HG03045 (cell line): ENCODE measurements around the gene TCIRG1.
"Not testable (repeated sequence)": the region's sequence is repeated elsewhere in the genome, so short reads cannot be mapped to it uniquely, and the experiment has no call there.

Experiments used
- ATAC-seq: cut with Tn5 transposase; IDR thresholded peaks from one replicate; pipeline ENCODE4 v1.9.1; 2021; ENCODE audit warnings: mild to moderate bottlenecking, moderate library complexity; ENCODE audit not compliant: unreplicated experiment

TCIRG1 gene

DNA sequence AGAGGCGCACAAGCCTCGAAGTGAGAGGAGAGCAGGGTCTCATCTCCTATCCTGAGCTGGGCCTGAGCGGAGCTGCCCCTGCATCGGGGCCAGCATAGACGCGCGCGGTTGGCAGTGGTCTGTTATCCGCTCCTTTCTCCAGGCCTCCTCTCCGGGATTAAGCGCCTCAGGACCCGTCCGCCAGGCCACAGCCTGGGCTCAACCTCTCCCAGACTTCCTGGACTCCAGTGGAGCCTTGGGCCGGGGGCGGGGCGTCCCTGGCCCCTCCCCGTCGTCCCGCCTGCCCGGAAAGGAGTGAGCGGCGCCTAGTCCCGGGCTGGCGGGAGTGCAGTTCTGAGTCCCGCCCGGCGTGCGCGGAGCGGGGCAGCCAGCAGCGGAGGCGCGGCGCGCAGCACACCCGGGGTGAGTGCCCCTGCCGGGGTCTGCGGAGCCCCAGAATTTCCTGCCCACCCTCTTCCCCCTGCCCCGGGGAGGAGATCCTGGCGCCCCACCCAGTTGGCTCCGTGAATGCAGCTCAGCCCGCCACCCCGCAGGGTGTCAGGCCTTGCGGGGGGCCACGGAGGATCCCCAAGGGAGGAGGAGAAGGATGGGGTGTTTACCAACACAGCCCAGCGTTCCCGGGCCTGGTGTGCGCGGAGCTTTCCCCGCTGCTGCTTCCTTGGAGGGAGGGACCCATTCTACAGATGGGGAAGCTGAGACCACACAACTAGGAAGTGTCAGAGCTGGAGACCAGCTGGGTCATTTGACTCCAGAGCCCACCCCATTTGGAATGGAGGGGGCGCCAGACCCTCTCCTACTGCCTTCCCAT lies at the start of gene TCIRG1:
TCIRG1 (plus strand) TSS at position 308 of the 808 bp plus-strand sequence. CDS start 2,247 bp downstream, outside the sequence.
- ATAC-seq, result peak; percentile 48

- ATAC-seq, result not testable (repeated sequence)
These were observed 48.1 kb upstream of the TCIRG1 start for GRCh38 chr11:67990546-67991346.

GRCh38 chr11:67991347-67992121 lies 47.3 kb upstream of the TCIRG1 start:
- ATAC-seq, result not testable (repeated sequence)

DNA sequence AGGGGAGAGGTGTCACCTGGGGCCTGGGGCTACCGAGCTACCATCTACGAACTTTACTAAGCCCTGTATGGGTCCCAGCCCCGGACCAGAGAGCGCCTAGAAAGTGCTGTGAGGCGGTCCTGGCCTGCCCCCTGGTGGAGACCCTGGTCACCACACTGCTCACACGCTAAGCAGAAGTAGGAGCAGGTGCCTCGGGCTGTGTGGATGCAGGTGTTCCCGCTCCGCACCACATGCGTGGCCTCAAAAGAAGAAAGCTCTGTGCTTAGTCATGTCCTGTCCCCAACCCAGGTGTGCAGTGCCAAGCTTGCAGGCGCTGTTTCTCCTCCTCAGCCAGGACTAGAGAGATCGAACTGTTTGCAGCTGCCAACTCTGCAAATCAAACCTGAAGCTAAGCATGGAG lies 45.0 kb upstream of the TCIRG1 start:
- not testable (repeated sequence) for ATAC-seq

DNA sequence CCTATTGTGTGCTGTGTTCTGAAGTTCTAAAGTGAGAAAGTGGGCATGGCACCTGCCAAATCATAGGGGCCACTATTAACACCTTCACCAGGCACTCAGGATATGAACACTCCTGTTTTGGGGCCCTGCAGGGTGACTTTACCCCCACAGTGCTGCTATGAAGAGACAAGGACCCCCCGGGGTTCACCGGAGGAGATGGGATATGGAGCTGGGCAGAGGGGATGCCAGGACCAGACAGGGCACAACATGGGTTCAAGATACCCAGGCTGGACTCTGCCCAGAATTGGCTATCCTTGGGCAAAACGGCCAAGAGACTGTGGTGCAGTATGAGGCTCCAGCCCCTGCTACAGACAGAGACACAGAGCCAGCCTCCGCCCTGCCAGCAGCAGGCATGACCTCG lies 44.4 kb upstream of the TCIRG1 start:
- not testable (repeated sequence) for ATAC-seq

DNA sequence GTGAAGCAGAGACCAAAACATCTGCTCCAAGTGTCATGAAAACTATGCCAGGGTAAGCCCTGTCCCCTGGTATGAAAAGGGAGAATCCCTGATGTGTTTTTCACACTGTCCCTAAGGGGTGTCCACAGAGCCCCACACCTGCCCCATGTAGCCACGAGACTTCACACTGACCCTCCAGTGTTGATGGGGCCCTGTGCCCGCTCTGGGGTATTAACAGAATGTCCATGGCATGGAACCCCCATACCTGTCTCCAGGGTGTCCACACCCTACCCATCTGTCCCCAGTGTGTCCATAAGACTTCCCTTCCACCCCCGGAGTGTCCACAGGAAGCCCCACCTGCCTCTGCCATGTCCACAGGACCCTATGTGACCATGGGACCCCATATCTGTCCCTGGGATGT lies 43.7 kb upstream of the TCIRG1 start:
- not testable (repeated sequence) for ATAC-seq

DNA sequence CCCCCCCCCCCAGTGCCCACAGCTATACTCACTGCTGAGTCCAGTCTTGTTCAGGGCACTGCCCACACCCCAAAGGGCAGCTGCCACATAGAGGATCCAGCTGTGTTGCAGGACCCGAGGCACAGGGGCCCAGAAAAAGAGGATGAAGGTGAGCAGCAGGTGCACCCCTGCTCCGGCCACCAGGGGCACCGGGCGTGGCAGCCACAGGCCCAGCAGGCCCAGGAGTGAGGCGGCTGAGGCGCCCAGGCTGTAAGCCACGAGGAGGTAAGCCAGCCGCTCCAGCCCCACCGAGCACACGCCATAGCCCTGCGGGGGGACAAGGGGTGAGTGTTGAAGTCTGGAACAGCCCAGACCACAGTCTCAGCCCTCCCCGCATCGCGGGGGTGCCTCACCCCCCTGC lies 43.2 kb upstream of the TCIRG1 start:
- not testable (repeated sequence) for ATAC-seq

DNA sequence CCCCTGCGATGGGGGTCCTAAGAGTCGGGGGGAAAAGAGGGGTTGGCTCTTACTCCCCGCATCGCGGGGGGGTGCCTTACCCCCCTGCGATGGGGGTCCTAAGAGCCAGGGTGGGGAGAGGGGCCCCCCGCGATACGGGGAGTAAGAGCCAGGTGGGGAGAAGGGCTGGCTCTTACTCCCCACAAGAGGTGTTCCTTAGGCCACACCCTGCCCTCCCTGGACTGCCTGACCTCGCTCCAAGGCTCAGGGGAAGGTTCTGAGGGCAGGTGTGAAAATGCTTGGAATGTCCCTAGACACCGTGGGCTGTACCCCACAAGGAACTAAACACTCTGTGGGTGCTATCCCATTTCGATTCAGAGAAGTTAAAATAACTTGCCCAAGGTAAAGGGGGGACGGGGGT lies 42.8 kb upstream of the TCIRG1 start:
- ATAC-seq, result no peak

GRCh38 chr11:67996622-67997474 lies 42.0 kb upstream of the TCIRG1 start:
- no peak for ATAC-seq

DNA sequence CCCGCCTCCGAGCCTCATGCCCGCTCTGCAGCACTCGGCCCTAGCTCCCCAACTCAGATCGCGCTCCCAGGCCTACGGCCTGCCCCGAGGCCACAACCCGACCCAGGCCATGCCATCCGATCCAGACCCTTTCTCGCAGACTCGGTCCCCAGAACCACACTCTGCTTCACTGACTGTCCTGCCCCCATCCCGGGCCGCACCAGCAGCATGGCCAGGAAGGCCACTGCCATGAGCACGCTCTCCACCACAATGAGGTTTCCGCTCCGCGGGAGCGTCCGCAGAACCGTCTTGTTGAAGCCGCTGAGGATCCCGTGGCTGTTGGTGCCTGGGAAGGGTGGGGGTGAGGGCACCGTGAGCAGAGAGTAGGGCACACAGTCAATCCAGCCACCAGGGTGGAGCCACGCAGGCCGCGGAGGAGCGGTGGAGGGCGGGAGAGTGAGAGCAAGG lies 41.3 kb upstream of the TCIRG1 start:
- ATAC-seq, result no peak

DNA sequence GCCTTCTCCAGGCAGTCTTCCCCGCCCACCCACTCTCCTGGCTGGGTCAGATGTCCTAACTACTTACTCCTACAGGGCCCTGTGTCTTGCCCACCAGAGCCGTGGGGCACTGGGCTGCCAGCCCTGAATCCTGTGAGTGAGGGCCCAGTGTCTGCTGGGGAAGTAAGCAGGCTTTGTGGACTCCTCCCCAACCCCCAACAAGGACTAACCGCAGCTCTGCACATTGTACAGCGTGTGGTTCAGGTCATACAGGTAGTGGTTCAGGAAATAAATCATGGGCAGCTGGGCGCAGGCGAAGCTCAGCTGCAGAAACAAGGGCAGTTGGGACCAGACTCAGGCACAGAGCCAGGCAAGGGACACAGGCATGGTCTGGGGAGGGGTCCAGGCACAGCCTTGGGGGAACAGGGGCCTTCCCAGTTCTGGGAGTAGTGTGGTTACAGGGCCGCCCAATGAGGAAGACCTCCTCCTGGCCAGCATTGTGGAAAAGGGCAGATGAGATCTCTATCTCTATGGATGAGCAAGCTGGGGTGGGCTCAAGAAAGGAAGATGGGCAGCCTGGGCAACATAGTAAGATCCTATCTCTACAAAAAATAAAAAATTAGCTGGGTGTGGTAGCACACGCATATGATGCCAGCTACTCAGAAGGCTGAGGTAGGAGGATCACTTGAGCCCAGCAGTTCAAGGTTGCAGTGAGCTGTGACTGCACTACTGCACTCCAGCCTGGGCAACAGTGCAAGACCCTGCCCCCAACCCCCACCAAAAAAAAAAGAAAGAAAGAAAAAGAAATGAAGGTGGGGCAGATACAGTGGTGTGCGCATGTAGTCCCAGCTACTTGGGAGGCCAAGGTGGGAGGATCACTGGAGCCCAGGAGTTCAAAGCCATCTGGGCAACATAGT lies 40.4 kb upstream of the TCIRG1 start:
- ATAC-seq, result no peak

GRCh38 chr11:67999201-67999629 lies 39.6 kb upstream of the TCIRG1 start:
- ATAC-seq, result no peak

DNA sequence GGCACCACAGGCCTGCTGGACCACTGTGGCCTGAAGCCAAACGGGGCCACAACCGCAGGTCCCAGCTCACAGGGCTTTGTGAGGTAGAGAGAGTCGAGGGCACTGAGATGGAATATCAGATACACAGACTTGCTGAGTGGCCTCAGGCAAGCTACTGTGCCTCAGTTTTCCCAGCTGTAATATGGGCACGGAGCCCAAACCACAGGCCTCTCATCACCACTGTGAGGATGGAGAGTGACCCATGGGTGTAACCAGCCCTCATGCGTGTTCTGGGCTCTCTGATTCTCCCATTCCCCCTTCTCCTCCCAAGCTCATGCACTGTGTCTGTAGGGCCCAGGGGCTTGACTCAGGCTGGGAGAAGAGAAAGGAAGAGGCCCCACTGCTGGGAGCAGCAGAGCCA lies 39.1 kb upstream of the TCIRG1 start:
- no peak for ATAC-seq

GRCh38 chr11:68002575-68002937 lies 36.3 kb upstream of the TCIRG1 start:
- peak; percentile 12 for ATAC-seq

GRCh38 chr11:68002938-68003845 lies 35.6 kb upstream of the TCIRG1 start:
- peak; percentile 41 for ATAC-seq

- peak; percentile 59 for ATAC-seq
These were observed 34.8 kb upstream of the TCIRG1 start, which contains the start of gene UNC93B1 for GRCh38 chr11:68003846-68004550. Gene UNC93B1, minus strand, starts transcription at chr11:68004097. Its CDS starts 54 bp downstream, at chr11:68004043.

DNA sequence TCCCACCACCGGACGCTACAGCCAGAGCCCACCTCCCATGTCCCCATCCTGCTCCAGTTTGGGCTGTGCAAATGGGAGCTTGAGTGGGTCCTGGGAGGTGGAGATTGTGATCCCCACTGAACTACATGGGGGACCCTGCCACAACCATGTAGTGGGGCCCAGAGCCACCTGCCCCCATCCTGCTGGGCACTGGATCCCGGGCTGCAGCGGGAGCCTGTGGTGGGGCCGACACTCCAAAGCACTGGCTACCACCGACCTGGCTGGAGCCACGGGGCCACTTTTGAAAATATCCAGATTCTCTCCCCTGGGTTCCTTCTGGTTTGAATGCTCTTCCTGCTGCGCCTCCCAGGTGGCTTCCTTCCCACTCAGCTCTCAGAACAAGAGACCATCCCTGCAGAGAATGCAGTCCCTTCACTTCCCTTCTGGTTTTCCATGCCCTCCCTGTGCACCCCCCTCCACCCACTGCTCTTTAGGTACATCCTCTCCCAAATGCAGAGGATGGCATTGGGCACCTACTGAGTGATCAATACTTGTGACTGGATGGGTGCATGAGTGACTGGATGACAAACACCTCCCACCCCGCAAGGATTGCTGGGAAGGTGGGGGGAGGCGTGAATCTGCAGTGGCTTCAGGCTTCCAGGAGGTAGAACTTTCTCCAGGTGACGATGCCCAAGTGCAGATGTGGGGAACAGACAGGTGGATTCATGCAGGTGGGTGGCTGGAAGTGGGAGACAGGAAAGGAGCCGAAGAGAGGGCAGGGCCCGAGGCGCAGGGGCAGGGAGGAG lies 34.1 kb upstream of the TCIRG1 start:
- ATAC-seq, result no peak
